Measurements from ENCODE around the gene SLC51B.

DNA sequence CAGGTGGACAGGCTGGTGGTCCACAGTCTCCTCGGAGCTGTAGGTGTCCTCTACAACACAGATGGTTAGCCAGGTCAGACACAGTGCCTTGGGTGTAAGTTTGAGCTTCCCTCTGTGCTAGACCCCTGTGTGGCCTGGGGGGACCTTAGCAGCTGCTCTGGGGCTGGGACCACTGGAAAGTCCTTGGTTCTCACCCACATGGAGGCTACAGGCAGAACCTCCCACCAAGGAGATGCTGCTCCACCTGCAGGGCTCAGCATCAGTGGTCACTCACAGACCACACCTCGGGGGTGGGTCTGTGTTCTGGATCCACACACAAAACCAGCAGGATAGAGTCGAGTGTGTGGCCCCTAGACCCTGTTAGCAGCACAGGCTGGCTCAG is 14.2 kb downstream of the SLC51B start:
- TF ChIP-seq ZNF175 (CRISPR knock-in tag; IDR thresholded peaks at IDR 0.05; ENCODE audit: low read depth) (no peak), FOXJ3 (CRISPR knock-in tag; IDR thresholded peaks at IDR 0.05) (no peak), BHLHE40 (IDR thresholded peaks at IDR 0.05; ENCODE audit: low read length) (no peak), SP1 (CRISPR knock-in tag; IDR thresholded peaks at IDR 0.05) (no peak), HDAC8 (tag; IDR thresholded peaks at IDR 0.05) (no peak), FOXK1 (CRISPR knock-in tag; IDR thresholded peaks at IDR 0.05; ENCODE audit: borderline replicate concordance) (no peak), PTTG1 (tag; IDR thresholded peaks at IDR 0.05; ENCODE audit: low read depth) (no peak), BRCA1 (IDR thresholded peaks at IDR 0.05) (no peak), BRCA1 (CRISPR knock-in tag; IDR thresholded peaks at IDR 0.05) (no peak), TCF7L2 (IDR thresholded peaks at IDR 0.05; ENCODE audit: low read depth, low read length) (no peak)
- TF ChIP-seq, protein P1, sequence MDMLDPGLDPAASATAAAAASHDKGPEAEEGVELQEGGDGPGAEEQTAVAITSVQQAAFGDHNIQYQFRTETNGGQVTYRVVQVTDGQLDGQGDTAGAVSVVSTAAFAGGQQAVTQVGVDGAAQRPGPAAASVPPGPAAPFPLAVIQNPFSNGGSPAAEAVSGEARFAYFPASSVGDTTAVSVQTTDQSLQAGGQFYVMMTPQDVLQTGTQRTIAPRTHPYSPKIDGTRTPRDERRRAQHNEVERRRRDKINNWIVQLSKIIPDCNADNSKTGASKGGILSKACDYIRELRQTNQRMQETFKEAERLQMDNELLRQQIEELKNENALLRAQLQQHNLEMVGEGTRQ (CRISPR knock-in tag; IDR thresholded peaks at IDR 0.05) = no peak
- TF ChIP-seq, protein P2, sequence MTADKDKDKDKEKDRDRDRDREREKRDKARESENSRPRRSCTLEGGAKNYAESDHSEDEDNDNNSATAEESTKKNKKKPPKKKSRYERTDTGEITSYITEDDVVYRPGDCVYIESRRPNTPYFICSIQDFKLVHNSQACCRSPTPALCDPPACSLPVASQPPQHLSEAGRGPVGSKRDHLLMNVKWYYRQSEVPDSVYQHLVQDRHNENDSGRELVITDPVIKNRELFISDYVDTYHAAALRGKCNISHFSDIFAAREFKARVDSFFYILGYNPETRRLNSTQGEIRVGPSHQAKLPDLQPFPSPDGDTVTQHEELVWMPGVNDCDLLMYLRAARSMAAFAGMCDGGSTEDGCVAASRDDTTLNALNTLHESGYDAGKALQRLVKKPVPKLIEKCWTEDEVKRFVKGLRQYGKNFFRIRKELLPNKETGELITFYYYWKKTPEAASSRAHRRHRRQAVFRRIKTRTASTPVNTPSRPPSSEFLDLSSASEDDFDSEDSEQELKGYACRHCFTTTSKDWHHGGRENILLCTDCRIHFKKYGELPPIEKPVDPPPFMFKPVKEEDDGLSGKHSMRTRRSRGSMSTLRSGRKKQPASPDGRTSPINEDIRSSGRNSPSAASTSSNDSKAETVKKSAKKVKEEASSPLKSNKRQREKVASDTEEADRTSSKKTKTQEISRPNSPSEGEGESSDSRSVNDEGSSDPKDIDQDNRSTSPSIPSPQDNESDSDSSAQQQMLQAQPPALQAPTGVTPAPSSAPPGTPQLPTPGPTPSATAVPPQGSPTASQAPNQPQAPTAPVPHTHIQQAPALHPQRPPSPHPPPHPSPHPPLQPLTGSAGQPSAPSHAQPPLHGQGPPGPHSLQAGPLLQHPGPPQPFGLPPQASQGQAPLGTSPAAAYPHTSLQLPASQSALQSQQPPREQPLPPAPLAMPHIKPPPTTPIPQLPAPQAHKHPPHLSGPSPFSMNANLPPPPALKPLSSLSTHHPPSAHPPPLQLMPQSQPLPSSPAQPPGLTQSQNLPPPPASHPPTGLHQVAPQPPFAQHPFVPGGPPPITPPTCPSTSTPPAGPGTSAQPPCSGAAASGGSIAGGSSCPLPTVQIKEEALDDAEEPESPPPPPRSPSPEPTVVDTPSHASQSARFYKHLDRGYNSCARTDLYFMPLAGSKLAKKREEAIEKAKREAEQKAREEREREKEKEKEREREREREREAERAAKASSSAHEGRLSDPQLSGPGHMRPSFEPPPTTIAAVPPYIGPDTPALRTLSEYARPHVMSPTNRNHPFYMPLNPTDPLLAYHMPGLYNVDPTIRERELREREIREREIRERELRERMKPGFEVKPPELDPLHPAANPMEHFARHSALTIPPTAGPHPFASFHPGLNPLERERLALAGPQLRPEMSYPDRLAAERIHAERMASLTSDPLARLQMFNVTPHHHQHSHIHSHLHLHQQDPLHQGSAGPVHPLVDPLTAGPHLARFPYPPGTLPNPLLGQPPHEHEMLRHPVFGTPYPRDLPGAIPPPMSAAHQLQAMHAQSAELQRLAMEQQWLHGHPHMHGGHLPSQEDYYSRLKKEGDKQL (CRISPR knock-in tag; IDR thresholded peaks at IDR 0.05; ENCODE audit: borderline replicate concordance) = no peak
- TF ChIP-seq, protein P3, sequence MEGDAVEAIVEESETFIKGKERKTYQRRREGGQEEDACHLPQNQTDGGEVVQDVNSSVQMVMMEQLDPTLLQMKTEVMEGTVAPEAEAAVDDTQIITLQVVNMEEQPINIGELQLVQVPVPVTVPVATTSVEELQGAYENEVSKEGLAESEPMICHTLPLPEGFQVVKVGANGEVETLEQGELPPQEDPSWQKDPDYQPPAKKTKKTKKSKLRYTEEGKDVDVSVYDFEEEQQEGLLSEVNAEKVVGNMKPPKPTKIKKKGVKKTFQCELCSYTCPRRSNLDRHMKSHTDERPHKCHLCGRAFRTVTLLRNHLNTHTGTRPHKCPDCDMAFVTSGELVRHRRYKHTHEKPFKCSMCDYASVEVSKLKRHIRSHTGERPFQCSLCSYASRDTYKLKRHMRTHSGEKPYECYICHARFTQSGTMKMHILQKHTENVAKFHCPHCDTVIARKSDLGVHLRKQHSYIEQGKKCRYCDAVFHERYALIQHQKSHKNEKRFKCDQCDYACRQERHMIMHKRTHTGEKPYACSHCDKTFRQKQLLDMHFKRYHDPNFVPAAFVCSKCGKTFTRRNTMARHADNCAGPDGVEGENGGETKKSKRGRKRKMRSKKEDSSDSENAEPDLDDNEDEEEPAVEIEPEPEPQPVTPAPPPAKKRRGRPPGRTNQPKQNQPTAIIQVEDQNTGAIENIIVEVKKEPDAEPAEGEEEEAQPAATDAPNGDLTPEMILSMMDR (IDR thresholded peaks at IDR 0.05 in 2 of 3, conservative IDR thresholded peaks at IDR 0.05 in 1 of 3; ENCODE audit: insufficient read depth in 2 of 3, low read depth in 1 of 3, low read length in 3 of 3) = no peak
